ENCODE results near the gene PRMT7. TPM values are rescaled to one million over a fixed set of nuclear protein-coding genes. Genes with fewer than 3 reads are reported as not detected.

Gene PRMT7
- total RNA-seq, result 10 to 100 TPM; 80.1 to 92.4 (median 87.2) TPM
- 58.4 TPM for total RNA-seq (2013)
- total RNA-seq, result 24.4 to 147 (median 70.3) reads per million in 29 experiments

- Histone ChIP-seq H3K36me3 (ENCODE audit: control insufficient read depth in 2 of 2, extremely low read depth in 1 of 2, insufficient read depth in 1 of 2, low read length in 1 of 2) (peaks cover 6 to 55% of the 10 kb centered on the region in 2 donors), H3K27me3 (replicated peaks in 1 of 2; ENCODE audit: control insufficient read depth in 2 of 2, extremely low read depth in 1 of 2, insufficient read depth in 2 of 2, low read length in 1 of 2) (no peaks in the 10 kb centered on the region), H3K4me1 (ENCODE audit: control insufficient read depth in 1 of 2, extremely low read depth in 1 of 2, insufficient read depth in 2 of 2, low read length in 2 of 2) (peaks cover 23 to 55% of the 10 kb centered on the region in 2 experiments), H3K4me3 (ENCODE audit: control insufficient read depth in 1 of 2, extremely low read depth in 1 of 2, low read length in 1 of 2) (peak within 1 kb of the TSS; percentile 92 to 94), H3K27ac (ENCODE audit: low read length) (peak within 1 kb of the TSS; percentile 64), H3K9me3 (no peaks in the 10 kb centered on the region)
- no peaks in the 10 kb centered on the region for H3K27me3 Mint-ChIP-seq
- DNase-seq (peak; percentile 82 to 96 (median 91)), ATAC-seq (replicated peaks in 1 of 4) (peak; percentile 97 to 100 (median 98))
- under 1% methylated on average over 57 of the region's 62 CpGs for WGBS (ENCODE audit: insufficient coverage)
- ChIA-PET CTCF (interaction anchor here (0.5 to 2.7 kb wide), 17 partner anchors 11 to 1371 kb away, joined by 3 to 73 read pairs (median 4); partner anchors contain the start of genes SLC7A6 (in 2 of the 2), NFATC3 (in 1 of the 2) and PLA2G15 (in 1 of the 2)), POLR2A (interaction anchor here (0.6 to 1.4 kb wide), 8 partner anchors 17 to 822 kb away, joined by 3 to 5 read pairs (median 3); partner anchors contain the start of gene SLC7A6 (in 1 of the 2))
- H3K4me3 Mint-ChIP-seq, result peak within 1 kb of the TSS; percentile 95 to 99 (median 98)
- H3K27ac Mint-ChIP-seq, result peak within 1 kb of the TSS; percentile 97 to 98
- H3K4me1 Mint-ChIP-seq, result peaks cover 46 to 61% (median 57%) of the 10 kb centered on the region in 3 donors
- H3K9me3 Mint-ChIP-seq, result no peaks in the 10 kb centered on the region
- H3K36me3 Mint-ChIP-seq, result peaks cover 34% of the 10 kb centered on the region
Measured at GRCh38 chr16:68310774-68311511, at the start of gene PRMT7, which contains the start of gene SLC7A6OS. PRMT7 (plus strand) TSS chr16:68311019; CDS start chr16:68315980, 4,961 bp downstream. SLC7A6OS (minus strand) TSS chr16:68310946; CDS start chr16:68310926, 20 bp downstream.

- Mint-ChIP-seq H3K4me1 (peaks cover 44 to 56% (median 48%) of the 10 kb centered on the region in 3 donors), H3K27me3 (no peaks in the 10 kb centered on the region), H3K36me3 (peaks cover 7% of the 10 kb centered on the region), H3K4me3 (peak overlapping the region; percentile 90 to 96 (median 92)), H3K27ac (peak overlapping the region; percentile 97), H3K9me3 (no peaks in the 10 kb centered on the region)
- POLR2A ChIA-PET, result interaction anchor here (0.6 to 1.6 kb wide), 8 partner anchors 9 to 66 kb away, joined by 3 to 8 read pairs (median 4); partner anchors contain the start of genes PRMT7 (in 1 of the 2) and SLC7A6OS (in 1 of the 2)
- peak overlapping the region; percentile 82 to 86 for H3K4me3 ChIP-seq (ENCODE audit: control insufficient read depth in 1 of 2, extremely low read depth in 1 of 2, low read length in 1 of 2)
- DNase-seq, result no peak
- whole genome bisulfite sequencing (ENCODE audit: insufficient coverage), result 38% methylated on average over 11 of the region's 11 CpGs
- no peak for ATAC-seq (replicated peaks in 1 of 4)
- CTCF ChIA-PET, result interaction anchor here (0.6 to 4.6 kb wide), 23 partner anchors 8 to 423 kb away, joined by 3 to 73 read pairs (median 6); partner anchors contain the start of genes PLA2G15 (in 2 of the 2), PRMT7 (in 2 of the 2) and SLC7A6OS (in 2 of the 2)
- peaks cover 3 to 23% of the 10 kb centered on the region in 2 donors for H3K36me3 ChIP-seq (ENCODE audit: control insufficient read depth in 2 of 2, extremely low read depth in 1 of 2, insufficient read depth in 1 of 2, low read length in 1 of 2)
- peaks cover 21 to 59% of the 10 kb centered on the region in 2 experiments for H3K4me1 ChIP-seq (ENCODE audit: control insufficient read depth in 1 of 2, extremely low read depth in 1 of 2, insufficient read depth in 2 of 2, low read length in 2 of 2)
- no peaks in the 10 kb centered on the region for H3K9me3 ChIP-seq
- no peaks in the 10 kb centered on the region for H3K27me3 ChIP-seq (replicated peaks in 1 of 2; ENCODE audit: control insufficient read depth in 2 of 2, extremely low read depth in 1 of 2, insufficient read depth in 2 of 2, low read length in 1 of 2)
- H3K27ac ChIP-seq (ENCODE audit: low read length), result peak overlapping the region; percentile 88
Measured at GRCh38 chr16:68263559-68264127, 47.2 kb upstream of the PRMT7 start.

- DNase-seq (peak; percentile 42 to 92 (median 73)), ATAC-seq (replicated peaks in 1 of 4) (peak; percentile 81 to 86 (median 82))
- peak within 1 kb of the TSS; percentile 91 to 96 (median 95) for H3K4me3 Mint-ChIP-seq
- Histone ChIP-seq H3K4me1 (ENCODE audit: control insufficient read depth in 1 of 2, extremely low read depth in 1 of 2, insufficient read depth in 2 of 2, low read length in 2 of 2) (peaks cover 27 to 64% of the 10 kb centered on the region in 2 experiments), H3K9me3 (no peaks in the 10 kb centered on the region), H3K27ac (ENCODE audit: low read length) (peak within 1 kb of the TSS; percentile 90), H3K36me3 (ENCODE audit: control insufficient read depth in 2 of 2, extremely low read depth in 1 of 2, insufficient read depth in 1 of 2, low read length in 1 of 2) (peaks cover 0 to 23% of the 10 kb centered on the region in 2 donors), H3K4me3 (ENCODE audit: control insufficient read depth in 1 of 2, extremely low read depth in 1 of 2, low read length in 1 of 2) (peak within 1 kb of the TSS; percentile 82 to 86), H3K27me3 (replicated peaks in 1 of 2; ENCODE audit: control insufficient read depth in 2 of 2, extremely low read depth in 1 of 2, insufficient read depth in 2 of 2, low read length in 1 of 2) (no peaks in the 10 kb centered on the region)
- CTCF ChIA-PET, result interaction anchor here (0.7 to 4.6 kb wide), 24 partner anchors 8 to 115 kb away, joined by 3 to 73 read pairs (median 4); partner anchors contain the start of genes PLA2G15 (in 2 of the 2), PRMT7 (in 2 of the 2) and SLC7A6OS (in 2 of the 2)
- peaks cover 3% of the 10 kb centered on the region for H3K36me3 Mint-ChIP-seq
- peak within 1 kb of the TSS; percentile 97 for H3K27ac Mint-ChIP-seq
- no peaks in the 10 kb centered on the region for H3K27me3 Mint-ChIP-seq
- peaks cover 52 to 62% (median 55%) of the 10 kb centered on the region in 3 donors for H3K4me1 Mint-ChIP-seq
- under 1% methylated on average over 120 of the region's 123 CpGs for WGBS (ENCODE audit: insufficient coverage)
- no peaks in the 10 kb centered on the region for H3K9me3 Mint-ChIP-seq
- POLR2A ChIA-PET, result interaction anchor here (0.6 to 1.6 kb wide), 8 partner anchors 8 to 65 kb away, joined by 3 to 8 read pairs (median 4); partner anchors contain the start of genes PRMT7 (in 1 of the 2) and SLC7A6OS (in 1 of the 2)
Measured at GRCh38 chr16:68264128-68265077, 46.4 kb upstream of the PRMT7 start, which contains the start of gene SLC7A6. SLC7A6 (plus strand) TSS chr16:68264526; CDS start chr16:68274727, 10,201 bp downstream.

- no peaks in the 10 kb centered on the region for H3K27me3 ChIP-seq (replicated peaks in 1 of 2; ENCODE audit: control insufficient read depth in 2 of 2, extremely low read depth in 1 of 2, insufficient read depth in 2 of 2, low read length in 1 of 2)
- H3K9me3 ChIP-seq, result no peaks in the 10 kb centered on the region
- Mint-ChIP-seq H3K27ac (peak overlapping the region; percentile 91), H3K4me1 (peaks cover 61 to 71% (median 64%) of the 10 kb centered on the region in 3 donors), H3K9me3 (no peaks in the 10 kb centered on the region), H3K27me3 (no peaks in the 10 kb centered on the region), H3K4me3 (peak overlapping the region; percentile 91 to 96 (median 95)), H3K36me3 (no peaks in the 10 kb centered on the region)
- H3K4me1 ChIP-seq (ENCODE audit: control insufficient read depth in 1 of 2, extremely low read depth in 1 of 2, insufficient read depth in 2 of 2, low read length in 2 of 2), result peaks cover 35 to 73% of the 10 kb centered on the region in 2 experiments
- ChIA-PET CTCF (interaction anchor here in 1 of 2 donors (1.5 to 4.6 kb wide), 3 partner anchors 20 to 46 kb away, joined by 4 to 73 read pairs (median 58); partner anchors contain the start of genes PRMT7 and SLC7A6OS), POLR2A (interaction anchor here in 1 of 2 donors (1.6 kb wide), 1 partner anchor 15 kb away, joined by 5 read pairs; no protein-coding TSS in a partner anchor)
- peak overlapping the region; percentile 90 for H3K27ac ChIP-seq (ENCODE audit: low read length)
- DNase-seq (peak in 14 of 35 experiments; percentile 8 to 75 (median 32)), ATAC-seq (replicated peaks in 1 of 4) (peak; percentile 8 to 27 (median 12))
- peak overlapping the region; percentile 82 to 86 for H3K4me3 ChIP-seq (ENCODE audit: control insufficient read depth in 1 of 2, extremely low read depth in 1 of 2, low read length in 1 of 2)
- WGBS (ENCODE audit: insufficient coverage), result 0% methylated on average over 14 of the region's 23 CpGs
- peaks cover 0 to 16% of the 10 kb centered on the region in 2 donors for H3K36me3 ChIP-seq (ENCODE audit: control insufficient read depth in 2 of 2, extremely low read depth in 1 of 2, insufficient read depth in 1 of 2, low read length in 1 of 2)
Measured at GRCh38 chr16:68265078-68265920, 45.5 kb upstream of the PRMT7 start.

Data from T-cell (primary cell).